GM21447 (cell line): ENCODE data around the gene BTC.
"Not testable (repeated sequence)": the region's sequence is repeated elsewhere in the genome, so short reads cannot be mapped to it uniquely, and the experiment has no call there.

Experiments used
- ATAC-seq: cut with Tn5 transposase; IDR thresholded peaks from one replicate; pipeline ENCODE4 v1.9.1; 2021; ENCODE audit not compliant: unreplicated experiment

The BTC gene, protein sequence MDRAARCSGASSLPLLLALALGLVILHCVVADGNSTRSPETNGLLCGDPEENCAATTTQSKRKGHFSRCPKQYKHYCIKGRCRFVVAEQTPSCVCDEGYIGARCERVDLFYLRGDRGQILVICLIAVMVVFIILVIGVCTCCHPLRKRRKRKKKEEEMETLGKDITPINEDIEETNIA

DNA sequence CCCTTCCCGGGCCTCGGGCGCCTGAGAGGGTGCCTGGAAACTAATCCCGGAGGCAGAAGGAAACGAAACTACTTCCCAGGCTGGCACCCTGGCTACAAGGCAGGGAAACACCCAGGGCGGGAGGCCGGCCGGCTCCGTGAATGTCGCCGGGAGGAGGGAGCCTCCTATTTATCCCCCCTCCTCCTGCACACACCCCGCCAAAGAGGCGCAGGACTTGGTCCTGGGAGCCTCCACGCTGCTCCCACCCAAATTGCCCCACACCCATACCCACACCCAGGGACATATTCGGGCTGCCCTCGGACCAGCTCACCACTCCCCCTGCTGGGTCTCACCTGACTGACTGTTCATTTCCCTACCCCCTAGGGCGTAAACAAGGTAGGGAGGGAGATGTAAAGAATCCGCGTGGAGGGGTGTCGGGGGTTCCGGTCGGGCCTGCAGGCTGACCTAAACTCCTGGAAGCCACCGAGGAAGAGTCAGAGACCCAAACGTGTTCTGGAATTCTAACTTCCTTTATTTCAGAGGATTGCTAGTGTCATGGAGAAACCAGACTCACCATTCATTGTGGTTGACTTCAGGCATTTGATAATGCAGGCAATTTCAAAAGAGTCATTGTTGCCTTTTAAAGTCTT, at the start of gene BTC:
BTC (minus strand) TSS at position 142 of the 629 bp plus-strand sequence. CDS start 198 bp downstream, outside the sequence.
- no peak for ATAC-seq

DNA sequence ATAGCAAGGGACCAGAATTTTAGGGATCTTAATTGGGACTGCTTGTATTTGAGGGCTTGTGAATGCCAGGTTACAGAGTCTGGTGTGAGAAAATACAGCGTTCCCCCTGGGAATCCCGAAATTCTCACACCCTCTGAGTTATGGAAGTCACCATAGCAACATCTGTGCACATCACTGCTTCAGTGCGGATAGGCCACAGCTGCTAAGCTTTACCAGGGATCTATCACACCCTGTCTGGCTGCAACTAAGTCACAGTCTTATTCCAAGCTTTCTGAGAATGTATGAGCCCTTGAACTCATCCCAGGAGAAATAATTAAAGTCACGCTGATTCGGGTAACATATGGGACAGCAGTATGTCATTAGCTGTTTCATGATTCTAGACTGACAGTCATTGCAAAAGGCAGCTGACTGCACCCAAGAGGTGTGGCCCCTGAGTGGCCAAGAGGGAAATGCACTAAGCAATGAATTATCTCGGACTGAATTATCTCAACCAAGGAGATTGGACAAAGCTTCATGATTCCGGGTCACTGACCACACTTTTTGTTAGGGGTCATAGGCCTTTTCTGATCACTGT, 46.7 kb upstream of the BTC start:
- ATAC-seq, result no peak

DNA sequence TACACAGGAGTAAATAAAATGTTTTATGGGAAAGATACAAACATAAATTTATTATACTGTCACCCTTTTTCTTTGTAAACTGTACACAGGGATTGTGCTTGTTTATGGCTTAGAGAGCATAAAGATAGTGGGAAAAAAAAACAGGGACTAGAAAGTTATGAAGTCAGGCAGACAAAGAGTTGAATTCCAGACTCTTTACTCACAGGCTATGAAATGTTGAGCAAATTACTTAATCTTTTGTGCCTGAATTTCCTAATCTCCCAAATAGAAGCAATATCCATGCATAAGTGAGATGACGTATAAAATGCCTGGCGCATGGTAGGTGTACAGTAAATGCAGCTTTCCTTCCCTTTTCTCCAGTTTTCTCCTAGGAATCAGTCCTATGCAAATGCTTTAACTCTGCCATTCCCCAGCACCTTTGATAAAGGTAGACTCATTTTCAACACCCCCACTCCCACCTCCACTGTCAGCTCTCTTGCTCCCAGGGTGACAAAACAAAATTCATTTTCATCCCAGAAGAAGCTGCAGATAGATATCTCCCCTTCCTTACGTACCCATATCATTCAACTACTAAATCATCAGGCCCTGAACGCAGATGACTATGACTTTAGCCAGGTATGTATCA, 44.5 kb upstream of the BTC start:
- ATAC-seq, result no peak

DNA sequence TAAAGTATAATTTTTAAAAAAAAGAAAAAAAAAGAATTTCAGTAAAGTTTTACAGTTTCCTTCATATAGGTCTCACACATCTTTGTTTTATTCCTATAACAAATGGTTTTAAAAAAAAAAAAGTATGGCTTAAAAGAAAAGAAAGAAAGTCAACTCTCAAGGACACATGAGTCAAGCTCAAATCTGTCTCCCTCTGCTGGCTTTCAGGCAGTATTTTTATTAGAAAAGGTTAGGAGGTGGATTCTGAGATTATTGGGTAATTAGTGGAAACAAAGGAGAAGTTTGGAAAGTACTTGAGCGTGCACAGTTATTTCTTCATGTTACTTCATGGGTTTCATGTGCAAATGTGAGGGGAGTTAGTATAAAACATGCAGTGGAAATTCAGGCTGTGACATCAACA, 36.6 kb upstream of the BTC start:
- ATAC-seq, result no peak

DNA sequence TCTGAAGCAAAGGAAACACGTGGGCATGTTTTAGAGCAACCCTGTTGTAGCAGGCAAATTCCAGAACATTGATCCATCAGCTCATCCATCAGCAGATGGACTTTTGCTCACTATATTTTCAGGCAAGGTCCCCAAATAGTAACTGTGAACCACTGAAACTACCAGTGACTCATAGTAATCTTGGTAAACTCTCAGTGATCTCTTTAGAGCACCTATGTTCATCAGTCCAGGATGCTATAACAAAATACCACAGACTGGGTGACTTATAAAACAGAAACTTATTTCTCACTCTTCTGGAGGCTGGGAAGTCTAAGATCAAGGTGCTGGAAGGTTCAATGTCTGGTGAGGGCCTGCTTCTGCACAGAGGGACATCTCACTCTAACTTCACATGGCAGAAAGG, 28.9 kb upstream of the BTC start:
- ATAC-seq, result no peak

DNA sequence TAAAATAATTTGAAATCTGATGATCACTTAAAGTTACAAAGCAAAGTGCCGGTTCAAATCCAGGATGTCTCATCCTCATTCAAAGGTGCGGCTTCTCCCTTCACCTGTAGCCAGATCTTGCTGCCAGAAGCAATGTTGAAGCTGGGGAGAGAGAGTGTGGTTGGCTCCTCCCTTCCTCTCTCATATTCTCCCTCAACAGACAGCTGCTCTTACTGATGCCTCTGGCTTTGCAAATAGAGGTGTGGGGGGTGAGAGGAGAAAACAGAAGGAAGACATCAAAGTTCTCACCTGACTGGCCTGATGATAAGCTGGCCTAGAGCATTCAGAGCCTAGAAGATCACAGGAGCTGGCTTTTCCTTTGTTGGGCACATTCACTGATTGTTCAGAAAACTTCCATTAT, 28.3 kb upstream of the BTC start:
- ATAC-seq, result no peak

DNA sequence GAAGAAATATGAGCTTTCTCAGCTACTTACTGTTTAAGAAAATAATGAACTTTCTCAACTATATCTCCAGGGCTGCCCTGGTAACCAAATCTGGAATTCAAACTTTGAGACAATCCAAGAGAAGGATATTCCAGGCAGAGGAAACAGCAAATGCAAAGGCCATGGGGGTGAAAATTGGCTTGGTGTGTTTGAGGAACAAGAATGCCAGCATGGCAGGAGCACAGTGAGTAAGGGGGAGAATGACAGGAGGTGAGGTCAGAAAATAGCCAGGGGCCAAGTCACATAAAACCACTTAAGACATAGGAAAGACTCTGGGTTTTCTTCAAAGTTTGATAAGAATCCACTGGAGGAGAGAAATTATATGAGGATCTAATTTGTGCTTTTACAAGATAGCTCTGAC, 27.2 kb upstream of the BTC start:
- ATAC-seq, result no peak

DNA sequence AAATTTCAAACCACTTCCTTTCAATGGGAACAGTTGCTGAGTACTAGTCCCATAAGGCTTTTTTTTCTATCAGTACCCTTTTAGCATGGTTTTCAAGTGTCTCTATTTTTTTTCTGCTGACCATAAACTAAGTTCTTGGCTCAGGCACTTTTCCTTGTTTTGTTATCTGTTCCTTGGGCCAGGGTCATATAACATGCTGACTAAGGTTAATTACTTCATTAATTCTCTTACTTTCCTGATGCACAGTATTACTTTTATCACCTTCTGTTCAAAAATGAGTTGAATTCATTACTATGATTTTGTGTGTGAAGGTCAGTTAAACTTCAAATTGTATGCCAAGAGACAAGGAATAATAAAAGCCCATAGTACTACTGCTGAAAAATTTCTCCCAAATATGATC, 19.7 kb upstream of the BTC start:
- no peak for ATAC-seq

DNA sequence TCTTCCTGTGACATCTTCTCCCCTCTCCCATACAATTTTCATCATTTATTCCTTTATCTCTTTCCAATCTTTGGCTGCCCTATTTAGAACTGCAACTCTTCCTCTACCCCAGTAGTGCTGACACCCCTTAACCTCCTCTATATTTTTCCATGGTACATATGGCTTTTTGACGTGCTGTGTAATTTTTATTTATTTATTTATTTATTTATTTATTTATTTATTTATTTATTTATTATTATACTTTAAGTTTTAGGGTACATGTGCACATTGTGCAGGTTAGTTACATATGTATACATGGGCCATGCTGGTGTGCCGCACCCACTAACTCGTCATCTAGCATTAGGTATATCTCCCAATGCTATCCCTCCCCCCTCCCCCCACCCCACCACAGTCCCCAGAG, 17.7 kb upstream of the BTC start:
- ATAC-seq, result not testable (repeated sequence)

DNA sequence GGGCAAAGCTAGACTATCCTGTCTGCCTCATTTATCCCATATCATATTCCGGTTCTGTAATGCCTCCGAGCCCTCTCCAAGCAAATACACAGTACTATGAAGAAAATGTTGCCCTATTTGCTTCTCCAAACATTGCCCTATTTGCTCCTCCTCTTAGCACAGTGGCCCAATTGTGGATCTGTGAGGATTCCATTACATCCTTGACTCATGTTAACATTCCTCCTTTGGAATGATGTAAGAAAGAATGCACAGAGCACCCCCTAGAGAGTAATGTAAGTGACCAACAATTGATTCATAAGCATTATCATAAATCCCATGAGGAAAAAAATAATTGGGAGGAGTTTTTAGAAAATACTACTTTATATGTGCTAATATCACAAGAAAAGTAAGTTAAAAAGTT, 11.3 kb upstream of the BTC start:
- ATAC-seq, result no peak

DNA sequence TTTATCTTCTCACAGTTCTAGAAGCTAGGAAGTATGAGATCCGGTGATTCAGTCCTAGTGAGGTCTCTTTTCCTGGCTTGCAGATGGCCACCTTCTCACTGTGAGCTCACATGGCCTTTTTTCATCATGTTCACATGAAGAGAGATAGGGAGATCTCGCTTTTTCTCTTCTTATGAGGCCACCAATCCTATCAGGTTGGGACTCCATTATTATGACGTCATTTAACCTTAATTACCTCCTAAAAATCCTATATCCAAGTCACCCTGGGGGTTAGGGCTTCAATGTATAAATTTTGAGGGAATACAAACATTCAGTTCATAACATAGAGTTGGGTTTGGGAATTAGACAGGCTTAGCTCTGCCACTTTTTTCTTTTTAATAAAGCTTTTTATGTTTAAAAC, 6.0 kb upstream of the BTC start:
- no peak for ATAC-seq

DNA sequence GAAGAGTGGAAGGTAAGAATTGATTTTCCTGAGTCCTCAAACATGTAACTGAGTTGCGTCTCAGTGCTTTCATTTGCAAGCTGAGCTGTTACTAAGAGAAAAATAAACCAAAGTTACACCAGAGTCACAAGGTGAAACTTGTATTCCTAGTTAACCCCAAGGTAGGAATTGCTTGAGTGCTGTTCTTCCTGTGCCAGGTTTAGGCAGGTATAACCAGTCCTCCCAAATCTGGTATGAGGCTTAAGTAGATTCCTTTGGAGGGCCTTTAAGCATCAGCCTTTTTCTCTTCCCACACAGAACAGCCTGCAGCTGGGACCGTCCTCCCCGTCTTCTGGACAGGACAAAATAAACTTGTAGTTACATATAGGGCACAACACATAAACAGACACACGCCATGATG, 2.3 kb upstream of the BTC start:
- ATAC-seq, result no peak

DNA sequence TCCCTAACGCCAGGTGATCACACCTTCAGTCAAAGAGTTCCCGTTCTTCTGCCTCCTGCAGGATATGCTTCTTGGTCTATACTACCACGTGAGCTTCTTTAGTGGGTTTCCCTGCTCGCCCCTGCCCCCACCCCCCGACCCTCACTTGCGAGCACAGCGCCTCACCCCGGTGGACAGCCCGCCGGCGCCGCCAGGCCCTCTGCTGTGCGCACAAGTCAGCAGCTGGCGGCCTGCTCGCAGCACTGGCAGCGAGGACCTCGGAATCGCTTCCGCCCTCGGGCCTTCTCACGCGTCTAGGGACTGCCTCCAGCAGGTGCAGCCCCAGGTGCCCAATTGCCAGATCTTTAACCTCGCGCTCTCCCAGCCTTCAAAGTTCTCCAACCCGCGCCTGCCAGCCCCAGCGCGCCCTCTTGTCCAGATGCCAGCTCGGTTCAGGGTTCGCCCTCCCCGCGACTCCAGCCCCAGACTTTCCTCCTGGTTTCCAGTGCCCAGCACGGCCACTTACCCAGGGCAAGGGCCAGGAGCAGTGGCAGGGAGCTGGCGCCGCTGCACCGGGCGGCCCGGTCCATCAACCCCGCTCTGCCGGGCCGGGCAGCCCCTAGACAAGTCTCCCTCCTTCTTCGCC, 454 bp downstream of the BTC start:
- ATAC-seq, result no peak

DNA sequence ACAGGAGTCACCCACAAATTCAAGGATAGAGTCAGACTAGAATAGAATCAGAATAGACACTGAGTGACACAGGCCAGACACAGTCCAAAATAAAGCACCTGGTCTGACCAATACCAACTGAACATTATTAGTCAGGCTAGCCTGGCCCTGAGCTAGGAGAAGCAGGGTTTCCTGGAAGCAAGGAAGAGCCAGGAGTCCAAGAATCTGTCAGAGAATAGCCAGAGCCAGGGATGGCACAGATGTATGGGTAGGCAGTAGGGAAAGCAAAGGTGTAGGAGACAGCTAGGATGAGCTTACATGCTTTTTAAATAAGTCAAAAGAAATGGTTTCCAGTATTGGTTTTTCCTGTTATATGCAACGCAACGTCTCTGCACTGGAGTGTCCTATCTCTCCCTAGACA, 3.7 kb downstream of the BTC start:
- ATAC-seq, result no peak

DNA sequence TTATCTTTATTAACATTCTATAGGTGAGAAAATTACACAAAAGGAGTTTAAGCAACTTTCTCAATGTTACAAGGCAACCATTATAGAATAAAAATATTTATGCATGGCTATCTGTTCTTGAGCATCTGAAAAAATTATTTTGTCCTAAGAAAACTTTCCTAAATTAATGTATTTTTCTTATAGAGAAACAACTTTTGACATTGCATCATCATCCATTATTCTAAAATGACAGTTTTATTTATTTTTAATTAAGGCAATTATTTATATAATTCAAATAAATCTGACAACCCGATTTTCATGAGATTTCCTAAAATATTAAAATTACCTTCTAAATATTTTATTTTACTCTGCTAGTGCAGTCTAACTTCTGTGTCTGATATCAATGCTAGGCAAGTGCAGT, 4.8 kb downstream of the BTC start:
- ATAC-seq, result no peak

DNA sequence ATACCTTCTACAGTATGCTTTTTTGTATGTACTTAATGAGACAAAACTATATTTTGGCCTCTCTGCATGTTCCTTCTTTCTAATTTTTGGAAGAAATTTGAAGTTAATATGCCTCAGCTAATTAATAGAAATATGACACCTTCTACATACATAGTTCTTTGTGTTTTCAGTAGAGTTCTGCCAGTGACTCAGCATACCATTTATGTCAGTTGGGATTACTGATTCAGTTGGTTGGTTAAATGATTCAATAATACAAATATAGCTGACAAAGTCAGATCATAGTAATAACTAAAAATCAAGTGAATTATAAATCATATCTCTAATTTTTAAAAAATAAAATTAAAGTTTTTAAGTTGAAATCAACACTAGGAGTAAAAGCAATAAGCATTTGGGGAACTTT, 16.8 kb downstream of the BTC start:
- no peak for ATAC-seq

DNA sequence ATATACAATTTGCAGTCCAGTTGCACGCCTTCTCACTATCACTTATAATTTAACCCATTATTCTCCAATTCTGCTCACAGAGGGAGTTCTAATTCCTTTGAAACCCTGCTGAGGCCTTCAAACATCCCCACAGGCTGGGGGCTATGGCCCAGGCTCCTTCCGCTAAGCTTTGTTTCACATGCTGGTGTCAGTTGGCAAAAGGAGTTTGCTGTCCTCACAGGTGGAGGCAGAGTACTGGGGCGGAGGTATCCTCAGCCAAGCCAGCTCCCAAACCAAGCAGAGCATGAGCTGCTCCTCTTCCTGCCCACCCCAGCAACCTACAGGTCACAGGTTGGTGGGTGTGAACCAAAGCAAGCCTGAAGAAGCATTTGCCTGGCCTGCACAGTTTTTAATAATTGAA, 21.5 kb downstream of the BTC start:
- no peak for ATAC-seq

DNA sequence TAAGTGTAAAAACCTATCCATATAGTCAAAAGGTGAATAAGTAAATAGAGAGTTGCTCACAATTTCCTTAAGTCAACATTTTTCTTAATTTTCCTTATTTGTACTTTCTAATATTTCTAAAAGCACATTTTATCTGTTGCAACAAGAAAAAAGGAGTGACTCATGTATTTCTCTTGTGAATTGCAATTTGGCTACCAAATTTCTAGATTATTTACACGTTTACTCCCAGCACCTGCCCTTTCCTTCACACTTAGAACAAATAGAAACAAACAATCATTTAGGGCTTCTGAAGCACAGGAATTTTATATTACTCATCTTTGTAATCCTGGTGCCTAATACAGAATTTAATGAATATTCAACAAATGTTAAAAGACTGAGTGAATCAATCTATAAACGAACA, 22.2 kb downstream of the BTC start:
- no peak for ATAC-seq

DNA sequence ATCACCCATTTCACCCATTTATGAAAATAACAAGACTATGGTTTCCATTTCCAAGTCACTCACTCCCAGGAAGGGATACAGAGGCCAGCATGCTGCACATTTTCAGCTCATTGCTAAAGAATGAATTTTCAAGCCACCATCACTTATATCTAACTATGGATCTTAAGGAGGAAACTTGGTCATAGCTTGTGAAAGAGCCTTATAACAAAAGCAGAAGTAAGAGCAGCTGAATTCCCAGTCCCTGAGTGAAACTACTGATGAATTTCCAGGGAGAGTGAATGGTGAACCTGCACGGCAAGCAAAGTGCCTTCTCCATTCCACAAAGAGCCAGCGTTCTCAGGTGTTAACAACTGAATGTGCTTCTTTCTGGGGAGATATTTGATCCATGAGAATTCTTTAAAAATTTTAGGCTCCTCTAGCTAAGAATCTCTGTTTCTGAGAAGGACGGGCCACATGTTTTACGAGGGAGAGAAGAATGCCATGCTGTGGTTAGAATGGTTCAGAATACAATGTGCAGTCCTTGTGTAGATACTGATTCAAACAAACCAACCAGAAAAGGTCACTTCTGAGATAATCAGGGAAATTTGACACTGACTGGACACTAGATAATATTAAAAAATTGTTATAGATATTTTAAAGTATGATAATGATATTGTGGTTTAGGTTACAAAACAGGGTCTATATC, 24.0 kb downstream of the BTC start:
- ATAC-seq, result no peak

DNA sequence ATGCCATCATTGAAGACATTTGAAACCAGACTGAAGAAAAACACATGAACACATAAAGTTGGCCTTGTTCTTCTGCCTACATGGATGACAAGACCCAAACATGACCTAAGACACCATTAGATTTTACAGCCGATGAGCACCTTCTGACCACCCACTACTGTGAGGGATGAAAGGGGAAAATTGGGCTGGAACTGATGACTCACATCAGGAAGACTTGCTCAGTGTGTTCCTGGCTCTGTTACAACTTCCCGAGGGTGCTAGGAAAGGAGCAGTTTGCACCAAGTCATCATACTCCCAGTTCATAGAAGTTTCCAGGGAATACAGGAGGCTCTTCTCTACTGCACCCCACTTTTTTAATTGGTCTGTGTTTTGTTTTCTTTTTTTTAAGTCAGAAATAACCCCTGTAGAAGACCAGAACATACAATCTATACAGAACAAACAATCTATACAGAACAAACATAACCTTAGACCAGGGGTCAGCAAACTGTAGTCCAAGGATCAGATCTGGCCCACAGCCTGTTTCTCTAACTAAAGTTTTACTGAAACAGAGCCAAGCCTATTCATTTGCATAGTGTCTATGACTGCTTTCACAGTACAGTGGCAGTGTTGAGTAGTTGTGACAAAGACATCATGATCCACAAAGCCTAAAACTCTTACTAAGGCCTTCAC, 25.3 kb downstream of the BTC start:
- ATAC-seq, result no peak

DNA sequence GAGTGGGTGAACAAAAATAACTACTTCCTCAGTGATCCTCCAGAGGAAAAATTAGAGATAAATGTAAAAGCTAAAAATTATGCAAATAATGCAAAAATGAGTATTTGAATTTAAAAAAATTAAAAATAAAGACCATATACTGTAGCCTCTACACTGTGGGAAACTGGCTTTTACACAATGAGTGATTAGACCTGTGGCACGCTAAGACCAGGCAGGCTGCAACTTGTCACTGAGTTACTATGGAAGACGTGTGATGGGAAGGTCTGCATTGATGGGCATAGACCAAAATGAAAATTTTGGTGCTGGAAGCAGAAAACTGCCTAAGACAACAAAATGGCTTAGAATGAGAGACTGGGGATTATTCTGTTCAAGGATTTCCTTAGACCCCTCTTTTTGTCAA, 30.2 kb downstream of the BTC start:
- no peak for ATAC-seq
